Measurements from ENCODE around the gene NPEPL1.

Gene NPEPL1

DNA sequence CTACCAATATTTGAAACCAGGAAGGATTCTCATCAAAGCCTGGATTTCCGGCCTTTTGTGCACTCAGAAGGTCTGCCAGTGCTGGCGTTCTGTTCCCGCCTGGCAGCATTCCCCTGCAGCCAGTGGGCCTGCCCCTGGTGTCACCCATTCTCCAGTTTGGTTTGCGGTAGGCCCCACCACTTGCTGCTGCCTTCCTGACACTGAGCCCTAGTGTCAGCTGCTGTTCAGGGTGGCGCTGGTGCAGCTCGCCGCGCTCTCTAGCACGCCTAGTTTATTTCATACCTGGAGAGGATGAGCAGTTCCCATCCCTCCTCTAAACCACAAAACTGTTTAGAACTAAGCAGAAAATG, 9.5 kb downstream of the NPEPL1 start:
- DNase-seq = no peak

DNA sequence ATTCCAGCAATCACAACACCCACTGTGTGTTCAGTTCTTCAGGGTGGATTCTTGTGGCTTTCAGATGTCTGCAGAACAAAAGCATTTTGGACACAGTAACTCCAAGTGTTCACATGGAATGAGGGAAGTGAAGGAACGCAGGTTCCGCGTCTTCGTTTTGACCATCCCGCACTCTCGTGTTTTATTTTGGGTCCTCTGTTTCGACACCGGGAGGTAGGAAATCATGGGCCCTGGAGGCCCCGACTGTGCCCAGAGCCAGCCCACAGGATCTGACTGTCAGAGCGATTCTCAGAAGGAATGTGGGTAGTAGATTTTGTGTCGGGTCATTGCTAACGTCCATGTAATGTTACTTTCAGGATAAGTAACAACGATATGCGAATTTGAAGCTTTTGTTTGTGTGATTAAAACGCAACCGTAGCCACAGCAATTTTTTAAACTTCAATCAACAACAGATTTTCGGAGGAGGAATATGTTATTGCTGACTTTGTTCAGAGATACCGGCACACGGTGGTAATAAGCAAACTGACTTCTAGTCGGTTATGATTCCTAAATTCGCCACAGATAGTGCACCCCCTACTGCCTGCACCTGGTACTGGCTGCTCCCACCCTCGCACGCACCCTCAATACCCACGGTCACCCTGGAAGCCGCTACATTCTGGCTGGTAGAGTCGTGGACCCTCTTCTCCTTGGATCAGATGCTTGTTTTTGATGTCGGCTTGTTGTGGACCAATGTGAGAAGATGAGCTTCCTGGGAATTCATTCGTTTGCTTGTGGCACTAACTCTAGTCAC, 10.5 kb downstream of the NPEPL1 start:
- DNase-seq = no peak

DNA sequence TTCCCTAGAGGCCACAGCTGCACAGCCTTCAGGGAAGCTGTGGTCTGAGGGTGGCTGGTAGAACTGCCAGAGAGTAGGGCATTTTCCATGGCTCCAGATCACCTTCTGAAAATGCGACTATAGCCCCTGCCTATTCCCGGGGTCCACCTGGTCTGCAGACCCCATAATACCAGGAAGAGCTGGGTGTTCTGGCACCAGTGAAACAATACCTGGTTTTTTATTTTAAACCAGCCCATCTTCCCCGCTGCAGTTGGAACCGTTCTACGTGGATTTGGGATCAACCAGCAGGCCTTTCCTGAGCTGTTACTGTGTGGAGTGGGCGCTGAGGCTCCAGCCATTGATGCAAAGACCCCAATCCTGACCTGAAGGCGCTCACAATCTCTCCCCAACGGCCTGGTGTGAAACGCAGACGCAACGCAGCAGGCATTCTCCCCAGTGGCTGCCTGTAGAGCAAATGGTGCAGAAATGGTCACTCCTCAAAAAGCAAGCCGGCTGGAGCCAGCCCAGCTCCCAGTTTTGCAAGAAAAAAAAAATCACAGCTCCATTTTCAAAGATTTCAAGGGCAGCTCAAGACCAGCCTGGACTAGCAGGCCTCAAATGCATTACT, 11.3 kb downstream of the NPEPL1 start:
- no peak for DNase-seq

DNA sequence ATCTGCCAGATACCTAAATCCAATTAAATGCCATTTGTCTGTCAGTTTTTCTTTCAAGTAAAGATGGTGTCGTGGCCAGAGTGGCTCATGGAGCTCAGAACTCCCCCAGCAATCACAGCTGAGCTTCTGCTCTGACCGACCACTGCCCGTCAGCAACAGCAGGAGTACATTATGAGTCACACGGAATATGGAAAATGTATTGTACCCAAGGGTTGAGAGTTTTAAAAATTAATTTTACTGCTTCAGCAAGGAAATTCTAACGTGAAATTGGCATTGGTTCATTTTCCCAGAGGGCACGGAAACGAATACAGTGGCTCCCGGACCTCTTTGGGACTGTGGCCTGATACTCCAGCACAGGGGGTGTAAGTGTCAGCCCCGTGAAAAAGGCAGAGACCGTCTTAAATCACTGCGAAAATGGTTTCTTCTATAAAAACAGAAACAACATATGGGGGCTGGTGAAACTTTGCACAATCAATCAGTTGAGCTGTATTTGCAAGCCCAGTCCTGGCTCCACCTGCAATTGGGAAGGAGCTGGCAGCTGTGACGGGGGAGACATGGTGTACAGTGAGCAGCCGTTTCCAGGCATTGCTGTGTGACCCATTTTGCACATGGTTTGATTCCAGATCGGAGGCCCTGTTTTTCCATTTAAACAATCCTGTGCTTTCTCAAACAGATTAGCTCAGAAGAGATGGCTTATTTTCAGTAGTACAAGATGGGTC, 12.8 kb downstream of the NPEPL1 start:
- no peak for DNase-seq

DNA sequence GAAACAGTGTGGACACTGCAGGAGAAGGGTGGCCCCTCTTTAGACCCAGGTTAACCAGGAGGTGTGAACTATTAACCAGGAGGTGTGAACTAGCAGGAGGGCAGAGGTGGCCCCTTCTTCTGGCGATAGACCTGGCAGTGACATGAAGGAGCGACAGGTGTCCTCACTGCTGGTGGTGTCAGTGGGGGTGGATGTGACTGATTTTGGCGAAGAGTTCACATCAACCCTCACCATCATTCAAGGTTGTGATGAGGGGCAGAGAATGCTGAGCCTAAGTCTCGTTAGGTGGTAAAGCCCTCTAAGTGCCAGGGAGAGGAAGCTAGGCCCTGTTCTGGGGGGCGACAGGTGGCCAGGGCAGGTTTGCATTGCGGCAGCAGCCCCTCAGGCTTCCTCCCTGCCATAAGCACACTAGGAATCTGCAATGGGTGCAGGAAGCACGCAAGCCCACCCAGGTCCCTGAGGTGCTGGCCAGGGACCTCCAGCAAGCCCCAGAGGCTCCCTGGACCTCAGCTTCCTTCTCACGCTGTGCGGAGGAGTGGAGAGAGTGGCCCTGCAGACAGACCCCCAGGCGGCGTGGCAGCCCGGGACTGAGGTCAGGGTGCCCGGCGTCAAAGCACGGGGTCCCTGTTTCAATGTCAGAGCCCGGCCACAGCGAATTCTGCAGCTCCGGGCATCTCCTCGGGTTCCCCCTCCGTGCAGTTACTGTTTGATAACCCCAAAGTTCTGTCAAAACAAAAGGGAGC, 13.7 kb downstream of the NPEPL1 start:
- DNase-seq = no peak

DNA sequence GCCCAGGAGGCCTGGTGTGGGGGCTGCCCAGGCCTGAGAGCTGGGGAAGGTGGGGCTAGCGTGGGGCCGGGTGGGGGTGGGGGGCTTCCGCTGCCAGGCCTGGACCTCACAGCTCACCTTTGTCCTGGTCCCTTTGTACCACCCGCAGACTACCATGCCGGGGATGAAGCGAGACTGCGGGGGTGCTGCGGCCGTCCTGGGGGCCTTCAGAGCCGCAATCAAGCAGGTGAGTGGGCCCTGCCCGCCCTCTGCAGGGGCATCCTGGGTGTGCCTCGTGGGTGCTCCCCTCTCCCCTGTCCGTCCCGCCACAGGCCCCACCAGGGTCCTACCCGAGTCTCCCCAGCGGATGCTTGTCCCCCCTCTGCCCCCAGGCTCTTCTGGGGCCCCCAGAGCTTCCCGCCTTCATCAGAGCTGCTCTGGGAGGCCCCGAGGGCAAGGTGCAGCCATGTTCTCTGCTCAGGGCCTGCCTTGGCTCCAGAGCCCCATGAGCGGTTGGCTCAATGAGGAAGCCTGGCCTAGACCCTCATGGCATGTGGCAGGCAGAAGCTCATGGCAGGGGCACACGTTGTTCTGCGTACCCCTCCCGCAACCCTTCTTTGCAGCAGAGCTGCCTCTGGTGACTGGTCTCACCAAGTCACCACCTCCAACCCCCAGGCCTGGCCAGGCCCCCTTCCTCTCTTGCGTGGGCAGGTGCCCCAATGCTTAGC, 14.5 kb downstream of the NPEPL1 start:
- no peak for DNase-seq

DNA sequence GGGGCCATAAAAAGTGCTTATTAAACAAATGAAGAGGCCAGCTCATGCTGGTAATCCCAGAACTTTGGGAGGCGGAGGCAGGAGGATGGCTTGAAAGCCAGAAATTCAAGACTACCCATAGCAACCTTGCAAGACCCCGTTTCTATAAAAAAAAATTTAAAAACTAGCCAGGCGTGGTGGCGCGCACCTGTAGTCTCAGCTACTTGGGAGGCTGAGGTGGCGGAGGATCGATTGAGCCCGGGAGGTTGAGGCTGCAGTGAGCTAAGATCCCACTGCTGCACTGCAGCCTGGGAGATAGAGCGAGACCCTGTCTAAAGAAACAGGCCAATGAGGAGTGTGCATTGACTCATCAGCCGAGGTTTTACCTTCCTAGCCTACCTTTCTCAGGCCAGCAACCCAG, 15.2 kb downstream of the NPEPL1 start:
- DNase-seq = no peak

DNA sequence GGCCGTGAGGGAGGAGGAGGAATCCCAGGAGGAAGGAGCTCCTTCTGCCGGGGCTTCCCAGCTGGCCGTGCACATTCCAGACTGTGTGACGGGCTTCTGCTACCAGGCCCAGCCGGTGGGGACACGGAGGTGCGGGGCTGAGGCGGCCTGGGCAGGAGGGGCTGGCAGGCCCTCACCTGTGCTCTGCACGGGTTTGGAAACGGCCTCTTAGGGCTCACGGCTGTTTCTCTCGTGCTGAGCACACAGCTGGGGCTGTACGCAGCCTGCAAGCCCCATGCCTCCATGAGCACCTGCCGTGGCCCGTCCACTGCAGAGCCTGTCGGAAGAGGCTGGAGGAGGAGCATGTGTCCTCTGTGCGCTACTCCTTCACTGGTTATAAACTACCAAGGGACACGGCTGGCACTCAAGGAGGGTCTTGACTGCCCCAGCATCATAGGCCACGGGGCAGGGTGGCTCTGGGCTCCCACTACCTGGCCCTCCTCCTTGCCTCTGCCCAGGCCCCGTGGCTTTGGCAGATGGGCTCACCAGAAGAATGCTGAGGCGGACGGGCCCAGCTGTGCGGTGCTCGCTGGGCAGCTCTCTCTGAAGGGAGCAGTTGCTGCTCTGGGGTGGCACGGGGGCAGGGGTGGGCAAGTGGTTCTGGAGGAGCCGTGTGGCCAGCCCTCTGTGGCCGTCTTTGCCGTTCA, 15.8 kb downstream of the NPEPL1 start:
- DNase-seq = no peak

DNA sequence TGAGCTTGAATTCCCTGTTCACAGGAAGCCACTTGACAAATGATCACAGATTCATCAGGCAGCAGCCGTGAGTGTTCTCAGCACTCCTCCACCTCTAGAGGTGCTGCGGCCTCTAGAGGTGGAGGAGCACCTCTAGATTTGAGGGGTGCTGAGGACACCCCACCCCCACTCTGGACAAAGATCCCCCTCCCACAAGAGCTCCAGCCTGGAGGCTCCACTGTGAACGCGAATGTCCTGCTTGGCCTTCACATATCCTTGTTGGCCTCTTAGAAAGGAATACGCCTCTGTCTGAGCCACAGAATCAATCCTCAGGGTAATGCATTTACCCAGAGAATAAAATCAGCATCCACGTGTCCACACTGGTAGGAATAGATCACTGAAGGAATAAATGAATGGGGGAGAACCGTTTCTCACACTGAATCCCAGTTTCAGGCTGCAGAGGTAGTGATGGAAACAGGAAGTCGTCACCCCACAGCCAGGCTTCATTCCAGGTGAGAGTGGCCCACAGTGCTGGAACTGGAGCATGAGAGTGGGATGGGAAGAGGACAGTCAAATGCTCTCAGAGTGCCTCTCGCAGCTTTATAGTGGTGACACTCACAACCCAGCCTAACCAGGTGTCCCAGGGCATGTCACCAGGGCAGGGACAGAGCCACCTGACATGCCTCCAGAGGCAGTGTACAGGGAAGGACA, 16.6 kb downstream of the NPEPL1 start:
- DNase-seq = no peak

DNA sequence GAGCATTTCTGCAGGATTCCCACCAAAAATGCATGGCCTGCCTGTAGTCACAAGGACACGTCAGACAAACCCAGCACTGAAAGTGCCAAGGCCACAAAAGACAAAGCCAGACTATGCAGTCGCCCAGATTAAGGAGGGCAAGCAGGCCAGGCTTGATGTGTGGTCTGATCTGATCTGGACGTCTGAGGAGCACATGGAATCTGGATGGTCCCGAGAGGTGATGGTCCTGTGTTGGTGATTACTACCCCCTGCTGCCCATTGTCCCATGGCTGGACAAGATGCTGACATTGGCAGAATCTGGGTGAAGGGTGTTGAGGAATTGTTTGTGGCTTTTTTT, 17.1 kb downstream of the NPEPL1 start:
- DNase-seq = no peak

DNA sequence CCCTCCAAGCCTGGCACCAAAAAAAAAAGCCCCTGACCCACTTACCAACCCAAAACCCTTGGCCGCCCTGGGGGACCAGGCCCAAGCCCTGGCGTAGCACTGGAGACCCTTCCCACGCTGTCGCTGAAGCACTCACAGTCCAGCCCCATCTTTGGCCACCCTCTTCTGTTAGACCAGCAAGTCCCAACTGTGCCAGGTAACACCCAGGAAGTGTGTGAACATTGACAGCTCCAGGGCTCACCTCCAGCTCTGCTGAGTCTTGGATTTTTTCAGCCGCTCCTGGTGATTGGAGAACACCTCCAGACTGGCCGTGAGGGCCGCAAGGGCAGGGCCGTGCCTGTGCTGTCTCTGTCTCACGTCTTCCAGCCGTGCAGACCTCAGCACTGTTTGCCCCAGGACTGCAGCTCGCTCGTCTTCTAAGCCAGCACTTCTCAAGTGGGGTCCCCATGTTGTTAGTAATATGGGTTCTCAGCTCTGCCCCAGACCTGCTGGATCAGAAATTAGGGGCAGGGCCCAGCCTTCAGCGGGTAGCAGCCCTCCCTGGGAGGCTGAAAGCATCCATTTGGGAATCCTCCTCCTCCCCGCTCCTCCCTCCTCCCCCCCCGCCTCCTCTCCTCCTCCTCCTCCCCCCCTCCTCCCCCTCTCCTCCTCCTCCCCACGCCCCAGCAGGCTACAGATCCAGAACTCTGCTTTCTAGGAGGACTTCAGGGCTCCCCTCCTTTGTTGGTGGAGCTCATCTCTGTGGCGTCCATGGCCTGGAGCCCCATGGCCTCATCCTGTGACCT, 18.1 kb downstream of the NPEPL1 start:
- no peak for DNase-seq

DNA sequence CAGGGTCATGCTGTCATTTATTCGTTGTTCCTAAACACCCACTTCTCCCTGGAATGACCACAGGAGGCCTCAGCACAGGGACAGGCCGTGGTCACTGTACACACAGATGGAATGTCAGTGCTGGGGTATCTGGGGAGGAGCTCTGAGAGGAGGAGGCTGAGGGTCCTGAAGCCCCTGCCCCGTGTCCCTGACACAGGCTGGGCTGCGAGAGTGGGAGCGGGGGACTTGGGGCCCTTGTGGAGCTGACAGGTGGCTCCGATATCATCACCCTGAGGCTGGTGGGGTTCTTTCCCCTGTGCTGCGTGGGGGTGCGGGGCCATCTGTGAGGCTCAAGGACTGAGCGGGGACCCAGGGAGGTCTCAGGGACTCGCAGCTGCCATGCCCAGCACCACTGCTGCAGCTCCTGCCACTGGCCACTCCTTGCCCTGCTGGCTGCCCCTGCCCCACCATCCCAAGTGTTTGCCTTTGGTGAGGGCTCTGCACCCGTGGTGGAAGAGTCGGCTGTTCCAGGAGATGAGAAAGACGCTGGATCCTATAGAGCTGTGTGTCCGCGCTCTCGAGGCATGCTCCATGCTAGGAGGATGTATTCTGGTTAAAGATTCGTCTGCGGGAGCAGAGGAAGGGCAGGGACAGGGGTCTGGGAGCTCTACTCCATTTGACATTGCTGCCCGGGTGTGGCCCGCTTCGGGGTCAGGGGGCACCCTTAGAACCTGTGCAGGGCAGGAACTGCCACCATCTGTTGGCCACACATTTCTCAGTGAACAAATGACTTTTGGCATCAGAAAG, 18.9 kb downstream of the NPEPL1 start:
- DNase-seq = no peak

DNA sequence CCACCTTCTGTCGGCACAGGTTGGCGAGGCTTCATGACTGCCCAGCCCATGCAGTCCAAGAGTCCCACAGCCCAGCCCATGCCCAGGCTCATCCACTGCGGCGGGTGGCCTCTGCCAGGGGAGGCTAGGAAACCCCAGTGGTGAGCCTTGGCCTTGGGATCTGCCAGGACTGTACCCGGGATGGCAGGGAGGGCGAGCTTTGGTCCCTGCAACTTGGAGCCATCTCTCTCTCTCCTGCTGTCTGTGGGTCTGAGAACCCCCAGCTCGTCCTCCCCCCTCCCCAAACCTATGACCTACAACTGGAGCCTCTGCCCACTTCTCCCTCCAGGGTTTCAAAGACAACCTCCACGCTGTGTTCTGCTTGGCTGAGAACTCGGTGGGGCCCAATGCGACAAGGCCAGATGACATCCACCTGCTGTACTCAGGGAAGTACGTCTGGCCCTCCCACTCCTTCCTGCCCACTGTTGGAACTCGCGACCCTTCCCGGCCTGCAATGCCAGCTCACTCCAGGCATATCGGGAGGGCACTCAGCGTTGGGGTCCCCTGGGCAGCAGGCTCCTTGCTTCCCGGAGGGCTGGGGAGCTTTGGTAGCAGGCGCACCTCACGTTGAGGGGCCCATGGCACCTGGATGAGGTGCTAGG, 19.7 kb downstream of the NPEPL1 start:
- DNase-seq = no peak

DNA sequence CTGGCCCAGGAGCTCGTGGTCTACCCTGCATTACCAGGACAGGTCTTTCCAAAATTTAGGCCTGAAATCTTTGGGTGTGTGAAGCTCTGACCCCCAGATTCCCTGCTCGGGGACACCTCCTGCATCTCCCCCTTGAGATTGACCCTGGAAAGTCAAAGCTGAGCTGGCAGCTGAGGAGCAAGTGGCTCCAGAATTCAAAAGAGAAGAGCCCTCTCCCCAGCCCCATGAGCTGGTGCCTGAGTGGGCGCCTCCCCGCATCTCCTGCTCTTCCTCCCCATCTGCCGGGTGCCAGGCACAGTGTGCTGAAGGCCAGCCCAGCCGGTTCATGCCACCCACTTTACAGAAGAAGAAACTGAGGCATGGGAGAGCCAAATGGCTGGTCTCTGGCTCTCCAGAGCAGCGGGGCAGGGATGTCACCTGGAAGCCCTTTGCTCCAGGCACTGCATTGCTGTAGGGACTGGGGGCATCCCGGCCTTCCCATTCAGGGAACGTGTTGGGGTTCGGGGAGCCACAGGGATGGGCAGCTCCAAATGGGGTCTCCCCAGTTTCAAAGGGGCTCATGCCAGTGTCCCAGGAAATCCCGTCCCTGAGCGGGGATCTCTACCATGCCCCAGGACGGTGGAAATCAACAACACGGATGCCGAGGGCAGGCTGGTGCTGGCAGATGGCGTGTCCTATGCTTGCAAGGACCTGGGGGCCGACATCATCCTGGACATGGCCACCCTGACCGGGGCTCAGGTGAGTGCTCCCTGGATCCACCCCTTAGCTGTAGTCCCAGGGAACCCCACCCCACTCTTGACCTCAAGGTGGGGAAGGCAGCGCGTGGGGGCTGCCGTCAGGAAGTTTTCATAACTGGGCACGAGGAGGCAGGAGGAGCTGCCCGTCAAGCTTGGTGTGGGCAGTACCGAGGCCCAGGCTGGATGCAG, 20.5 kb downstream of the NPEPL1 start:
- DNase-seq = no peak

DNA sequence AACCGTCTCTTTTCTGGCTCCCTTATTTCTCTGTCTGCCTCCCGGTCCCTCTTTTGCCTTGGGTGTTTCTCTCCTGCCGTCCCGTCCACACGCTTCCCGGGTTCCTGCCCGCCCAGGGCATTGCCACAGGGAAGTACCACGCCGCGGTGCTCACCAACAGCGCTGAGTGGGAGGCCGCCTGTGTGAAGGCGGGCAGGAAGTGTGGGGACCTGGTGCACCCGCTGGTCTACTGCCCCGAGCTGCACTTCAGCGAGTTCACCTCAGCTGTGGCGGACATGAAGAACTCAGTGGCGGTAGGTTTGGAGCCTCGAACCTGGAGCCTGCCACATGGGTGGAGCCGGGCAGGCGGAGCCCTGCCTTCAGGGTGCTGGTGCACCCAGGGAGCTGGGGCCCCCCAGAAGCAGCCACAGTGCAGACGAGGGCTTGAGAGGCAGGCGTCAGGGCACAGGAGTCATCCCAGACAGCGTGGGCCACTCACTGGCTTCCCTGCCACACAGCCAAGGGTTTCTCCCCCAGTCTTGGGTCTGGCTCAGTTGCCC, 21.3 kb downstream of the NPEPL1 start:
- no peak for DNase-seq

DNA sequence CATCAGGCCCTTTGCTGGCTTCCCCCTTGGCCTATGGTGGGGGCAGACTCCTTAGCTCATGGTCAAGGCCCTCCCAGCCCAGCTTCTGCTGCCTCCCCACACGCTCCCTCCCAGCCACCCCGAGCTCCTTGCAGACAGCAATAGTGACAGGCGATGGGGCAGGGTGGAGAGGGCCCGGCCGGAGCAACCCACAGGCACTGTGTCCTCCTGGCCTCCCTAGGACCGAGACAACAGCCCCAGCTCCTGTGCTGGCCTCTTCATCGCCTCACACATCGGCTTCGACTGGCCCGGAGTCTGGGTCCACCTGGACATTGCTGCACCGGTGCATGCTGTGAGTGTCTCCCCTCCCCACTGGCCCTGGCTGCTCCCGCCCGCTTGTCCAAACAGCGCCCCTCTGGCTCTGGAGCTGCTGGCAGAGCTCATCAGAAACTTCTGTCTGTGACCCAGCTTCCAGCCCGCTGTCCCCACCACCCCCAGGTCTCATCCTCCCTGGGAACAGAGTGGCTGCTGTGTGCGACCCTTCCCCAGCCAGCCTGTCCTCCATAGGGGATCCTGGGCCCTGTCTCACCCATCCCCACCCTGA, 21.8 kb downstream of the NPEPL1 start:
- no peak for DNase-seq

DNA sequence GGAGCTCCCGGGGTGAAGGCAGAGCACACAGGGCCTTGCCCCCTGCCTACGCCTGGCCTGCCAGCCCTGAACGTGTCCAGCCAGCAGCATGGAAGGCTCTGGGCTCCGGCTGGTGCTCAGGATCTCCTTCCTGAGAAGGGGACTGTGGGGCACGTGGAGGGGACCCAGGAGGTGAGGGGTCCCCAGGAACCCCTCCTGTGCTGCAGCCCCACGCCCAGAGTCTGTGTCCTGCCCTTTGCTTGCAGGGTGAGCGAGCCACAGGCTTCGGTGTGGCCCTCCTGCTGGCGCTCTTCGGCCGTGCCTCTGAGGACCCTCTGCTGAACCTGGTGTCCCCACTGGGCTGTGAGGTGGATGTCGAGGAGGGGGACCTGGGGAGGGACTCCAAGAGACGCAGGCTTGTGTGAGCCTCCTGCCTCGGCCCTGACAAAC, 22.3 kb downstream of the NPEPL1 start:
- no peak for DNase-seq

DNA sequence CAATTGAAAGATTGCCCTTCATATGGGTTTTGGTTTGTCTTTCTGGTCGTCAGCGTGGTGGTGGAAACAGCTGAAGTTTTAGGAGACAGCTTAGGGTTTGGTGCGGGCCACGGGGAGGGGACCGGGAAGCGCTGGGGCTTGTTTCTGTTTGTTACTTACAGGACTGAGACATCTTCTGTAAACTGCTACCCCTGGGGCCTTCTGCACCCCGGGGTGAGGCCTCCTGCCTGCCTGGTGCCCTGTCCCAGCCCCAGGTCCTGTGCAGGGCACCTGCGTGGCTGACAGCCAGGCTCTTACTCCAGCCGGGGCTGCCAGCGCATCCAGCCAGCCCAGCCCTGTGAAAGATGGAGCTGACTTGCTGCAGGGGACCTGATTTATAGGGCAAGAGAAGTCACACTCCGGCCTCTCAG, 22.8 kb downstream of the NPEPL1 start:
- no peak for DNase-seq

All from effector CD4-positive, alpha-beta T cell (primary cell).